ENCODE results near the gene TECPR1.
A peak's percentile ranks its signal among the peaks of the same experiment; 100 is the strongest.

Gene TECPR1

DNA sequence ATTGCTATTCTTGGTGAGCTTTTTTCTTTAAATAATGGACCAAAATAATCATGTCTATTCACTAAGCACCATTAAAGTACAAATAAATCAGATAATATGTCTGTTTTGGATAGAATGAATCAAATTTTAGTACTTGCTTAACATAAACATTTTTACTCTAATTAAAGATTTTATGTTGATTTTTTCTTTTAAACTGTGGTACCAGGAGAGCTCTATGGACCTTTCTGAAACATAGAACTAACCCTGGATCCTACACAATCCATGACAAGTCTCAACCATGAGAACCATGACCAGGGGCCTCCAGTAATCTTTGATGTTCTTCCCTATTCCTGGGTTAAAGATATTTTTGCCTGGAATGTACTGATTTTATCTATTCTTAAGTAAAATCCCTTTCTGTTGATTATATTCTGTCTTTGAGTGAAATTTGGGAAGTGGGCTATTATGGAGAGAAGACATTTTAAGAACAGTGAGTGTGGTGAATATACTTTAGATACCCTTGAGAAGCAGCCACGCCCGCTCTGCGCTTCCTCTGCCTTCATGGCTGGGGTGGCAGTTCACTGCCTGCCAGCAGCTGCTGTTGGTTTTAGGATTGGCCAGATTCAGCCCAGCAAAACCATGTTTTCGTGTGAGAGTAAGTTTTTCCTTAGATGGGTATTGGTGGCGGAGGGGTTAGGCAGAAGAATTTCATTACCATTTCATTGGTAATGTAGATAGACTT lies 83.0 kb downstream of the TECPR1 start:
- Histone ChIP-seq H3K36me3 (ENCODE audit: low read length) (peaks cover 3% of the 10 kb centered on the region; the same call in 1 of the 2 replicates), H3K9me3 (ENCODE audit: insufficient read depth, low read length) (no peaks in the 10 kb centered on the region), H3K9ac (ENCODE audit: low read length) (no peak overlapping the region), H3K27me3 (ENCODE audit: low read length) (no peaks in the 10 kb centered on the region), H2AFZ (ENCODE audit: low read depth, low read length, severe bottlenecking) (no peak overlapping the region), H3K27ac (ENCODE audit: low read depth, low read length) (no peak overlapping the region), H3K9me2 (replicated peaks; ENCODE audit: insufficient read depth, low read length) (no peaks in the 10 kb centered on the region), H3K4me3 (ENCODE audit: insufficient read depth, low read length, poor library complexity, severe bottlenecking) (no peak overlapping the region), H3K4me2 (ENCODE audit: low read depth, low read length, poor library complexity, severe bottlenecking) (no peak overlapping the region), H3K79me2 (ENCODE audit: insufficient read depth, low read length) (no peaks in the 10 kb centered on the region), H3F3A (ENCODE audit: insufficient read depth) (no peaks in the 10 kb centered on the region), H4K20me1 (ENCODE audit: low read depth, low read length) (0 out of 2 replicates have a peak, but pooled peaks cover 3% of the 10 kb centered on the region)
- TF ChIP-seq EZH2phosphoT487 (conservative IDR thresholded peaks at IDR 0.05; ENCODE audit: low read length): no peak
- no peak for TF ChIP-seq CTCF (IDR thresholded peaks at IDR 0.05; ENCODE audit: insufficient read depth, low read length, poor library complexity, severe bottlenecking)

- Histone ChIP-seq H3F3A (ENCODE audit: insufficient read depth) (no peaks in the 10 kb centered on the region), H3K9me2 (replicated peaks; ENCODE audit: insufficient read depth, low read length) (no peaks in the 10 kb centered on the region), H3K27me3 (ENCODE audit: low read length) (no peaks in the 10 kb centered on the region), H3K9ac (ENCODE audit: low read length) (no peak overlapping the region), H4K20me1 (ENCODE audit: low read depth, low read length) (0 out of 2 replicates have a peak, but pooled peaks cover 3% of the 10 kb centered on the region), H3K4me2 (ENCODE audit: low read depth, low read length, poor library complexity, severe bottlenecking) (no peak overlapping the region), H3K36me3 (ENCODE audit: low read length) (peaks cover 3% of the 10 kb centered on the region; the same call in 1 of the 2 replicates), H2AFZ (ENCODE audit: low read depth, low read length, severe bottlenecking) (no peak overlapping the region), H3K27ac (ENCODE audit: low read depth, low read length) (no peak overlapping the region), H3K79me2 (ENCODE audit: insufficient read depth, low read length) (no peaks in the 10 kb centered on the region), H3K9me3 (ENCODE audit: insufficient read depth, low read length) (no peaks in the 10 kb centered on the region), H3K4me3 (ENCODE audit: insufficient read depth, low read length, poor library complexity, severe bottlenecking) (no peak overlapping the region)
- TF ChIP-seq CTCF (IDR thresholded peaks at IDR 0.05; ENCODE audit: insufficient read depth, low read length, poor library complexity, severe bottlenecking) (peak; percentile 52), EZH2phosphoT487 (conservative IDR thresholded peaks at IDR 0.05; ENCODE audit: low read length) (no peak)
Measured at GRCh38 chr7:98168181-98168903, 83.7 kb downstream of the TECPR1 start.

DNA sequence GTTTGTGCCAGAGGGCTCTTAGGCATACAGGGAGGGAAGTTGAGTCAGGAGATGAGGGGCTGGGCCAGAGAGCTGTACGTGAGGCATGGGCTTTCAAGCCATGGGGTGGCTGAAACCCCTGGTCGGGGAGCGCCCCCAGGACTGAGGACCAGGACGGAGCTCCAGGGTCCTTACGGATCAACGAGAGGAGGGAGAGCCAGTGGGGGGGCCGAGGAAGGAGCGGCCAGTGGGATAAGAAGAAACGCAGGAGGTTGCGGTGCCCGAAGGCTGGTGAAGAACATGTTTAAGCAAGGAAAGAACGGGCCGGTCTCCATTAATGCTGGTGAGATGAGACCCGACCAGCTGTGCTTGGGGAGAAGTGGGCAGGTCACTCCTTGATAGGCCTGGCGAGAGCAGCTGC lies 84.4 kb downstream of the TECPR1 start:
- no peak for TF ChIP-seq EZH2phosphoT487 (conservative IDR thresholded peaks at IDR 0.05; ENCODE audit: low read length)
- TF ChIP-seq CTCF (IDR thresholded peaks at IDR 0.05; ENCODE audit: insufficient read depth, low read length, poor library complexity, severe bottlenecking): no peak
- Histone ChIP-seq H3K27me3 (ENCODE audit: low read length) (no peaks in the 10 kb centered on the region), H3K4me2 (ENCODE audit: low read depth, low read length, poor library complexity, severe bottlenecking) (no peak overlapping the region), H3K9me2 (replicated peaks; ENCODE audit: insufficient read depth, low read length) (no peaks in the 10 kb centered on the region), H3K9me3 (ENCODE audit: insufficient read depth, low read length) (no peaks in the 10 kb centered on the region), H3K79me2 (ENCODE audit: insufficient read depth, low read length) (no peaks in the 10 kb centered on the region), H3K36me3 (ENCODE audit: low read length) (no peaks in the 10 kb centered on the region), H3K9ac (ENCODE audit: low read length) (no peak overlapping the region), H3F3A (ENCODE audit: insufficient read depth) (no peaks in the 10 kb centered on the region), H3K27ac (ENCODE audit: low read depth, low read length) (no peak overlapping the region), H4K20me1 (ENCODE audit: low read depth, low read length) (0 out of 2 replicates have a peak, but pooled peaks cover 3% of the 10 kb centered on the region), H3K4me3 (ENCODE audit: insufficient read depth, low read length, poor library complexity, severe bottlenecking) (no peak overlapping the region), H2AFZ (ENCODE audit: low read depth, low read length, severe bottlenecking) (no peak overlapping the region)

Data from SU-DHL-6 (cell line).